DOHH2 (cell line): ENCODE data around the gene CSGALNACT2.

Experiments
- EZH2phosphoT487 ChIP-seq: fragments of 200-600 bp; sonication (generic); IDR thresholded peaks from 2 replicates; pipeline ENCODE4 v1.6.1; 2017; ENCODE audit warnings: borderline replicate concordance, mild to moderate bottlenecking, antibody characterized with exemption, low read length, moderate library complexity, mixed read lengths
- TF ChIP-seq, protein P1 (sequence below): fragments of 200-600 bp; sonication (generic); IDR thresholded peaks from one replicate; pipeline ENCODE4 v1.5.1; 2014; ENCODE audit warnings: antibody characterized with exemption, mild to moderate bottlenecking, low read depth, low read length; ENCODE audit not compliant: poor library complexity, severe bottlenecking

DNA sequence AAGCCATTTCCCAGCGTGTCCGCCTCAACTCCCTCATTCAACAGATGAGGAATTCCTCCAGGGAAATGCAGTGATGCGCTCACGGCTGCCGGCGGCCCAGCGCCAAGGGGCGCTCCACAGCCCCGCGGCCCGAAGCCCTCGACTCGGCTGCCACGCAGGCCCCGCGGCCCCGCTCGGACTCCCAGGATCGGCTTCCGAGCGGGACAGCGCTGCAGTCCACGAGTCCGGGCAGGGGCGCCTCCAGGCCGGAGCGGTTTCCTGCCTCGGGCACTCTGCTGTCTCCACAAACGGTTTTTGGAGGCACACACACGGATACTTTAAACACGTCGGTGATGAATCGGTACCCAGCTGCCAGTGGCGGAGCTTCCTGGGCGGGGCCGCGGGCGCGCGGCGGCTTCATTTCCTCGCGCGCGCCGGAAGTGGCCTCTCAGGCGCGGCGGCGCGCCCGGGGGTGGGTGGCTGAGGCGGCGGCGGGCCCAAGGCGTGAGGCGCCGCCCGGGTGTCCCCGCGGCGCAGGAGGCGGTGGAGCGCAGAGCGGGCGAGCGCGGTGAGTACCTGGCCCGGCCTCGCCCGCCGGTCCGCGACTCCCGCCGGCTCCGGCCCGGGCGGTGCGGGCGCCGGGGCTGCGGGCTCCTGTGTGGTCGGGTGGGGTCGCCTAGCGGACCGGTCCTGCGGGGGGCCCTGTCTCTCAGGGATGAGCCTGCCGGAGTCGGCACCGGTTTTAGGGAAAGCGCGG, at the start of gene CSGALNACT2:
- TF ChIP-seq, protein P1, sequence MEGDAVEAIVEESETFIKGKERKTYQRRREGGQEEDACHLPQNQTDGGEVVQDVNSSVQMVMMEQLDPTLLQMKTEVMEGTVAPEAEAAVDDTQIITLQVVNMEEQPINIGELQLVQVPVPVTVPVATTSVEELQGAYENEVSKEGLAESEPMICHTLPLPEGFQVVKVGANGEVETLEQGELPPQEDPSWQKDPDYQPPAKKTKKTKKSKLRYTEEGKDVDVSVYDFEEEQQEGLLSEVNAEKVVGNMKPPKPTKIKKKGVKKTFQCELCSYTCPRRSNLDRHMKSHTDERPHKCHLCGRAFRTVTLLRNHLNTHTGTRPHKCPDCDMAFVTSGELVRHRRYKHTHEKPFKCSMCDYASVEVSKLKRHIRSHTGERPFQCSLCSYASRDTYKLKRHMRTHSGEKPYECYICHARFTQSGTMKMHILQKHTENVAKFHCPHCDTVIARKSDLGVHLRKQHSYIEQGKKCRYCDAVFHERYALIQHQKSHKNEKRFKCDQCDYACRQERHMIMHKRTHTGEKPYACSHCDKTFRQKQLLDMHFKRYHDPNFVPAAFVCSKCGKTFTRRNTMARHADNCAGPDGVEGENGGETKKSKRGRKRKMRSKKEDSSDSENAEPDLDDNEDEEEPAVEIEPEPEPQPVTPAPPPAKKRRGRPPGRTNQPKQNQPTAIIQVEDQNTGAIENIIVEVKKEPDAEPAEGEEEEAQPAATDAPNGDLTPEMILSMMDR: no peak
- no peak for TF ChIP-seq EZH2phosphoT487
